ENCODE results near the gene PIAS4.

DNA sequence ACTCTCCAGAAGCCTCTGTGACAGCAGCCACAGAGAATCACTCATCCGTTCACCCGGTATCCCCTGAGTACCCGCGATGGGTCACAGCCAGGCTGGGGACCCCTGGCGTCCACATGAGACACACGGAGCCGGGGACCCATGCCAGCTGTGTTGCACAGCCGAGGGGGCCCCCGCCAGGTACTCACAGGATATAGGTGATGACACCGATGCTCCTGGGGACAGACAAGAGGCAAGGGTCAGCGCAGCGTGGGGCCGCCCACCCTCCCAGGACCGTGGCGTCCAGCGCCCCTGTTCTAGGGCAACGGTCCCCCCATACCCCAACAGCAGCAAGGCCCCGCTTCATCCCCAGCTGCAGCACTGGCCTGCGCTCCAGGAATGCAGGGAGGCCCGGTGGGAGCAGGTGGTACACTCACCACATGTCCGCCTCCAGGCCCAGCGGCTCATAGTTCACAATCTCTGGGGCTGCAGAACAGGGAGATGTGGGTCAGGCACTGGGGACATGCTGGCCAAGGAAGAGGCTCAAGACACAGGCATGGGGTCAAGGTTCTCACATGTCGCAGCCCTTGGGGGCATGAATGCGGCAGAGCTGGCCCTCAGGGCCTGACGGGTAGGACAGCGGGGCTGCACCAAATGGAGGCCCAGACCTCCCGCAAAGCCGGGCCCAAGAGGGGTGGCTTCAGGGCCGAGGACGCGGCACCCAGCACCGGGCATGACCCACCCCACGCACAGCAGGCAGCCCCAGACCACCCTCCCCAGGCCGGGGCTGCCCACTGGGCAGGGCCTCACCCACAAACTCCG lies 43.9 kb upstream of the PIAS4 start:
- TF ChIP-seq EZH2 (IDR thresholded peaks at IDR 0.05; ENCODE audit: low read length), result no peak
- TF ChIP-seq, protein P1, sequence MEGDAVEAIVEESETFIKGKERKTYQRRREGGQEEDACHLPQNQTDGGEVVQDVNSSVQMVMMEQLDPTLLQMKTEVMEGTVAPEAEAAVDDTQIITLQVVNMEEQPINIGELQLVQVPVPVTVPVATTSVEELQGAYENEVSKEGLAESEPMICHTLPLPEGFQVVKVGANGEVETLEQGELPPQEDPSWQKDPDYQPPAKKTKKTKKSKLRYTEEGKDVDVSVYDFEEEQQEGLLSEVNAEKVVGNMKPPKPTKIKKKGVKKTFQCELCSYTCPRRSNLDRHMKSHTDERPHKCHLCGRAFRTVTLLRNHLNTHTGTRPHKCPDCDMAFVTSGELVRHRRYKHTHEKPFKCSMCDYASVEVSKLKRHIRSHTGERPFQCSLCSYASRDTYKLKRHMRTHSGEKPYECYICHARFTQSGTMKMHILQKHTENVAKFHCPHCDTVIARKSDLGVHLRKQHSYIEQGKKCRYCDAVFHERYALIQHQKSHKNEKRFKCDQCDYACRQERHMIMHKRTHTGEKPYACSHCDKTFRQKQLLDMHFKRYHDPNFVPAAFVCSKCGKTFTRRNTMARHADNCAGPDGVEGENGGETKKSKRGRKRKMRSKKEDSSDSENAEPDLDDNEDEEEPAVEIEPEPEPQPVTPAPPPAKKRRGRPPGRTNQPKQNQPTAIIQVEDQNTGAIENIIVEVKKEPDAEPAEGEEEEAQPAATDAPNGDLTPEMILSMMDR (optimal IDR thresholded peaks at IDR 0.05 in 1 of 3, IDR thresholded peaks at IDR 0.05 in 1 of 3, conservative IDR thresholded peaks at IDR 0.05 in 1 of 3; ENCODE audit: extremely low read depth in 1 of 3, insufficient read depth in 2 of 3, low read length in 3 of 3), result no peak
